ENCODE data around the gene RARA.
"Not testable (repeated sequence)": the region's sequence is repeated elsewhere in the genome, so short reads cannot be mapped to it uniquely, and the experiment has no call there.

Gene RARA

GRCh38 chr17:40361063-40361924 lies 52.3 kb downstream of the RARA start:
- no peak for DNase-seq

DNA sequence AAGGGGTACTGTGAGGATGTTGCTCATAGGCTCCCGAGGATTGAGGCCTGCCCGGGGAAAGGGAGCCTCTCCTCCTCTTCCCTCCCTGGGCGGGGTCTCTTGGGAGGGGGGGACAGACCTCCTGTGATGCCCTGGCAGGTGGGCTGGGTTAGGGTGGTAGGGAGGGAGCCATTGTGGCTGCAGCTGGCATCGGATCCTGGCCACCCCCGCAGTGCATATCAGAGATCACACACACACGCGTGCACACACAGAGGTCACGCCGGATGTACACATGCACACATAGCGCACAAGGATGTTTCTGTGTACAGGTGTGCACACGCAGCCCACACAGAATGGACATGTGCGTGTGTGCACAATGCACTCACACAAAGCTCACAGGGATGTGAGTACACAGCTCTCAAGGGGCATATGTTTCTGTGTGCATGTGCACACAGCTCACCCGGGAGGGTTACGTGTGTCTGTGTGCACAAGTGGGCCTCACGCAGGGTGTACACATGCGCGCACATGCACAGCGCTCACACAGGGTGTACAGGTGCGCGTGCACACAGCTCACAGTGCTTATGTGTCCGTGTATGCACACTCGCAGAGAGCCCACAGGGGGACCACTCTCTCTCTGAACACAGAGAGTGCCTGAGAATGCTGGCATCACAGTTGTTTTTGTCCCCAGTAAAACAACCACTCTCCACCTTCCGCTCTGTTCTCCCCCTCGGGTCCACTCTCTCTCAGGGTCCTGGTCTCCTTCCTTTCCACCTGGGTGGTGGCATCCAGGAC lies 53.1 kb downstream of the RARA start:
- DNase-seq, result no peak

DNA sequence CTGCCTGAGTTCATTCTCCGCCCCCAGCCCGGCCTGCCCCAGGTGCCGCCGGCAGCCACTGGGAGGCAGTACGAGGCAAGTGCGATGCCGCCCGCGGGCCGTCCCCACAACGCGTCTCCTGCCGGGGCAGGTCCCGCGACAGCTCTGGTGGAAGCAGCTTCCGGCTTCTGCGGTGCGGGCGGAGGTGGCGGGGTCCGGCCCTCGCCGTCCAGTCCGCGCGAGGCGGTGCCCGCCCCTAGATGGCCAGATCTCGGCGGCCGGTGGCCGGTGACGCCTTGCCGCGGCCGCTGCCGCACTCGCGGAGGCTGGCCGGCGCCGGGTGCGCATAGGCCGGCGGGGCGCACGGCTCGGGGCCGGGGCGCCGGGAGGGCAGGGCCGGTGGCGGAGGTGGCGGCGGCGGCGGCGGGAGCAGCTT lies 53.7 kb downstream of the RARA start:
- peak; percentile 14 to 73 for DNase-seq

GRCh38 chr17:40363111-40363827 lies 54.3 kb downstream of the RARA start:
- no peak for DNase-seq

DNA sequence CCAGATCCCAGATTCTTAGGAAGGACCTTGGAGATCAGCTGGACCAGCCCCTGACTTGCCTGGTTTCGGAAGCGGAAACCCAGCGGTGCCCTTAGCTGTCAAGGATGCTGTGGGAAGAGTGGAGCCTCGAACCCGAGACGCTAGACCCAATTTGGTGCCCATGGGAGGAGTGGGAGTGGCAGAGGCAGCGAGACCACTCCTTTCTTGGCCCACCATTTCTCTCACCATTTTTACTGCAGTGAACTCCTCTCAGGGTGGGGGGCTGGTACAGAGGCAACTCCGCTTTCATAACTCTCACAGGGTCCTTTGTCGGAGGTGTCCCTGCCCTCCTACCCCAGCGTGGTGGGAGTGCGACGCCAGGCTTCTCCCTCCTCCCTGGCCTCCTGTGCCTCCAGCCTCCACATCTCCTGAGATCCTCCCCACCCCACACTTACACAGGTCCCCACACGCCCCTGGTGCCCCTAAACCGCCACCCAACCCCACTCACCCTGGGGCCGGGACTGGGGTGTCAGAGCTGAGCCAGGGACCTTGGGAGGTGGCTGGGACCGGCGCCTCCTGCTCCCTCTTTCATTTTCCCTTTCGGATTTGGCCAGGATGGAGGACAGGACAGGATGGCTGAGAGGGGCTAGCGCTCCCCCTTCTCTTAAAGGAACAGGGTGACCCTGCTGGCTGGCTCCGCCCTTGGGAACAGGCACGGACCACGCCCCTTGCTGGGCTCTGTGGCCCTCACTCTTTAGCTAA lies 55.3 kb downstream of the RARA start, which contains the start of gene GJD3:
Gene GJD3 (minus strand): TSS at position 617 of the 741 bp plus-strand sequence. CDS start 922 bp downstream, outside the sequence.
- DNase-seq, result no peak

DNA sequence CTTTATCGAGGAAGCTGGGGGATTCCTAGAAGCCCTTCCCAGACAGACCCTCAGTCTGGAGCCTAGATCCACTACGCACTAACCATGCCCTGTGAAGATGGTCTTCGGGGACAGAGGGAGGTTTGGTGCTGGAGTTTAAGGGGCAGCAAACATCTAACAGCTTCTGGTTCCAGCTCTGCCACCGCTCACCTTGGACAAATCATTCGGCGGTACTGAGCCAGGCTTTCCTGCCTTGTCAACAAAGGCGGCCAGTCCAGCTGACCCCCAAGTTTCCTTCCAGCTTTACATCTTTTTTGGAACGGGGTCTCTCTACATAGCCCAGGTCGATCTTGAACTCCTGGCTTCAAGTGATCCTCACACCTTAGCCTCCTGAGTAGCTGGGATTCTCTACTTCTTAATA lies 55.9 kb downstream of the RARA start:
- no peak for DNase-seq

DNA sequence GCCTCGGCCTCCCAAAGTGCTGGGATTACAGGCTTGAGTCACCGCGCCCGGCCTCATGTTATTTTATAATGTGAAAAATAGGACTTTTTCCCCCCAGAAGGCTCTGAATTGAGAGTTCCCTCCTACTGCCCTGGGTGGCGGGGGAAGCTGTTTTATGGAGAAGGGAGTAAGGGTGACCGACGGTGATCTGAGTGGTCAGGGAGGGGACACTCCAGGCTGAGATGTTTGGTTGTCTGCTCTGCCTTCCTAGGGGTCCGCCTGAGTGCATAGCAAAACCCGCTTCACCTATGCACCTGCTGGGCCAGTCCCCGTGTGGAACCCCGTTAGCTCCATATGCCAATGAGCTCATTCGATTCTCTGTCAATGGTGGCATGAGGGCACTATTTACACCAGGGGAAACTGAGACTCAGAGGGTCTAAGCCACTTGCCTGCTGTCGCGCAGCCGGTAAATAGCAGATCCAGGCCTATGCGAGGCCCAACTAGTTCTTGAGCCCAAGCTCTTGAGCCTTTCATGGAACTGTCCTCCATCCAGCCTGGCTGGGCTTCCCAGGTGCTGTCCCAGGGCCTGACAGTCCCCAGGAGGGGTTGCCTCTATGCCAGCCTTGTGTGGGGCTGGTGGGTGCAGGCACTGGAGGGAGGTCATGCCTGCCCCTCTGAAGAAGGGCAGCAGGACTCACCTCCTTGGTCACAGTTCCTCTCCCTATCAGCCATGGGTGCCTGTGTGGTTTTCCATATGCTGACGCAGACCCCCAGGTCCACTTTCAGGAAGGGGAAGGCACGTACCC lies 57.3 kb downstream of the RARA start:
- no peak for DNase-seq

DNA sequence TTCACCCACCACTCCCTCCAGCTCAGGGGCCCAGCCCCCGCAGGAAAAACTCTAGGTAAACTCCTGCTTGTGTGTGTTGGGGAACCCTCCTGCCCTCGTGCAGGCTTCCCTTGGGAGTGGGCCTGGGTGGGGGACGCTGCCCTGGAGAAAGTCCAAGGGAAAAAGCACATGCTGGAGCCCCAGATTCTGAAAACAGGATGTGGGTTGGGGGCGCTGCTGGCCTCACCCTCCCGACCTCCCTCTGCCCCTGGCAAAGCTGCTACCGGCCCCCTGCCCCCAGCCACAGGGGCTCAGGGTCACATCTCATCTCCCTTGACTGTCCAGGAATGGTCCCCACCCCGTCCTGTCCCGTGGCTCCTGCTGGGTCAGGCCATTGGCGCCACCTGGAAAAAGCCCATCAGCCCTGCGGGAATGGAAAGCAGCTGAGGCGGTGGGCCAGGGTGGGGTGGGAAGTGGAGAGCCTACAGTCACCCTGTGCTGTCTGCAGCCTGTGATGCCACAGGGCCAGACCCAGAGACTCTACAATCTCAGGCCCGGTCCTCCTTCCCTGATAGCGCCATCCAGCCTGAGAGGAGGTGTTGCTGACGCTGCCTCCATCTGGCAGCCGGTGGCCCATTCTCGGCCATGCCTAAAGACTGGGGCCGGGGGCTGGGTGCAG lies 58.0 kb downstream of the RARA start:
- DNase-seq, result no peak

GRCh38 chr17:40367728-40368127 lies 58.7 kb downstream of the RARA start:
- DNase-seq, result not testable (repeated sequence)

- no peak for DNase-seq
These were observed 60.9 kb downstream of the RARA start for GRCh38 chr17:40369923-40370322.

- DNase-seq, result no peak
These were observed 62.4 kb downstream of the RARA start for GRCh38 chr17:40371261-40371929.

DNA sequence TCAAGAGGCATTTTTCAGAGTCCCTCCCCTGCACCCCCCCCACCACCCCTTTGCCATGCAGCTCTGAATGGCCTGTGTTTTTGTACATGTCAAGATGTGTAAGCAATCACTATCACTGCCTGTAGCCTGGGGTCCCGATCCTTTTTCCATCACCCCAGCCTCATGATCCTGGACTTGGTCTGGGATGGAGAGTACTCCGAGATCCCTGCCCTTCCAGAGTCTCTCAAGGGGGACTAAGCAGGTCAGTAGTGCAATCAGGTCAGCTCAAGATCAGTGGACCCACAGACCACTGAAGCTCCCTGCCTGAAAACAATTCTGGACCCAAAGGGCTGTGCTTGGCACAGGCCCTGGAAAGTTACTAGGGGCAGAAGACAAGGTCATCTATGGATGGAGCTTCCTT lies 63.1 kb downstream of the RARA start:
- DNase-seq, result no peak

DNA sequence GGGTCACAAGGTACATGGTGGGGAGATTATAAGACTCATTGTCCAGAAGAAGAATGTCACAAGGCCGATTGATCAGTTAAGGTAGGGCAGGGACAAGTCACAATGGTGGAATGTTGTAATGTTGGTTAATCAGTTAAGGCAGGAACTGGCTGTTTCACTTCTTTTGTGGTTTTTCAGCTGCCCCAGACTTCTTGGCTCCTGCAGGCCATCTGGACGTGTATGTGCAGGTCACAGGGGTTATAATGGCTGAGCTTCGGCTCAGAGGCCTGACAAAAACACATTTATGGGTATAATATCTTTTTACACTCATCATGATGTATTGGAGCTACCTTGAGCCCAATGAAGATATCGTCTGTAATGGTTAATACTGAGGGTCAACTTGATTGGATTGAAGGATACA lies 63.7 kb downstream of the RARA start:
- DNase-seq, result not testable (repeated sequence)

- no peak for DNase-seq
These were observed 64.3 kb downstream of the RARA start for GRCh38 chr17:40373324-40373723.

DNA sequence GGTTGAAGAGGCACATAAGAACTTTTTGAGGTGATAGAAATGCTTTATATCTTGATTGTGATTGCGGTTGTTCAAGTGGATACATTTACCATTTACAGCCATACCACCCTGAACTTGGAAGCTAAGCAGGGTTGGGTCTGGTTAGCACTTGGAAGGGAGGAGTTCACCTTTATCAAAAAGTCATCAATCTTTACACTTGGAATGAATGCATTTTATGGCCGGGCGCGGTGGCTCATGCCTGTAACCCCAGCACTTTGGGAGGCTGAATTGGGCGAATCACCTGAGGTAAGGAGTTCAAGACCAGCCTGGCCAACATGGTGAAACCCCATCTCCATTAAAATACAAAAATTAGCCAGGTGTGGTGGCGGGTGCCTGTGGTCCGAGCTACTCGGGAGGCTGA lies 65.0 kb downstream of the RARA start:
- DNase-seq, result no peak

- no peak for DNase-seq
These were observed 66.0 kb downstream of the RARA start for GRCh38 chr17:40374821-40375498.

DNA sequence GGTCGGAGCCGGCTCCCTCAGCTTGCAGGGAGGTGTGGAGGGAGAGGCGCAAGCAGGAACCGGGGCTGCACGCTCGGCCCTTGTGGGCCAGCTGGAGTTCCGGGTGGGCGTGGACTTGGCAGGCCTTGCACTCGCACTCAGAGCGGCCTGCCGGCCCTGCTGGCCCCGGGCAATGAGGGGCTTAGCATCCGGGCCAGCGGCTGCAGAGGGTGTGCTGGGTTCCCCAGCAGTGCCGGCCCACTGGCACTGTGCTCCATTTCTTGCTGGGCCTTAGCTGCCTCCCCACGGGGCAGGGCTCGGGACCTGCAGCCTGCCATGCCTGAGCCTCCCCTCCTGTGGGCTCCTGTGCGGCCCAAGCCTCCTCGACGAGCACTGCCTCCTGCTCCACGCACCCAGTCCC lies 66.8 kb downstream of the RARA start:
- not testable (repeated sequence) for DNase-seq

GRCh38 chr17:40376541-40376940 lies 67.6 kb downstream of the RARA start:
- DNase-seq, result not testable (repeated sequence)

GRCh38 chr17:40377832-40378231 lies 68.9 kb downstream of the RARA start:
- no peak for DNase-seq

DNA sequence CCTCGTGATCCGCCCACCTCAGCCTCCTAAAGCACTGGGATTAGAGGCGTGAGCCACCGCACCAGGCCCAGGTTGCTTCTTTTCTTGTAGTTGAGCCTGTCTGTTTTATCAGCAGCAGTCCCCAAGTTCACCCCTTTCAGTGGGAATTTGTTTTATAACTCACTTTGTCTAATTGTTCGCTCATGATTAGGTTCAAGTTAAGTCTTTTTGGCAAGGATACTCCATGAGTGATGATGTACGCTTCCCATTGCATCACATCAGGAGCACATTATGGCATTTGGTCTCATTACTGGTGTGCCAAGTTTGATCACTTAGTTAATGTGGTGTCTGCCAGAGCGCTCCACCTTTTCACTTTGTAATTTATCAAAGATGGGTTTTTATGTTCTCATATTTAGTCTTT lies 70.0 kb downstream of the RARA start:
- DNase-seq, result no peak
